ENCODE data around the gene ENO2.
A peak's percentile ranks its signal among the peaks of the same experiment; 100 is the strongest.
"Not testable (repeated sequence)": the region's sequence is repeated elsewhere in the genome, so short reads cannot be mapped to it uniquely, and the experiment has no call there.

Gene ENO2

GRCh38 chr12:6914246-6914946 lies at the start of gene ENO2:
ENO2 (plus strand) TSS chr12:6914580; CDS start chr12:6915833, 1,253 bp downstream.
- peak within 1 kb of the TSS; percentile 94 for H3K4me3 ChIP-seq (ENCODE audit: low read length)
- H3K27me3 ChIP-seq (replicated peaks; ENCODE audit: insufficient read depth, low read length), result no peaks in the 10 kb centered on the region
- H3K4me2 ChIP-seq (ENCODE audit: low read depth, low read length), result peak within 1 kb of the TSS; percentile 92
- no peaks in the 10 kb centered on the region for H4K20me1 ChIP-seq (ENCODE audit: insufficient read depth, low read length)
- DNase-seq, result peak; percentile 63
- H2AFZ ChIP-seq (ENCODE audit: low read length), result peak within 1 kb of the TSS; percentile 87
- TF ChIP-seq EZH2phosphoT487 (IDR thresholded peaks at IDR 0.05; ENCODE audit: low read length), result no peak
- no peak for TF ChIP-seq EZH2 (optimal IDR thresholded peaks at IDR 0.05; ENCODE audit: low read depth, low read length)
- TF ChIP-seq CTCF (IDR thresholded peaks at IDR 0.05; ENCODE audit: low read length), result no peak
- H3K9me2 ChIP-seq (replicated peaks; ENCODE audit: insufficient read depth, low read length), result no peaks in the 10 kb centered on the region
- no peaks in the 10 kb centered on the region for H3K9me3 ChIP-seq (replicated peaks; ENCODE audit: insufficient read depth, low read length)
- peaks cover 10% of the 10 kb centered on the region; the same call in 1 of the 2 replicates for H3K36me3 ChIP-seq (replicated peaks; ENCODE audit: insufficient read depth, low read length)
- peaks cover 25% of the 10 kb centered on the region for H3K4me1 ChIP-seq (ENCODE audit: low read length)
- peak within 1 kb of the TSS; percentile 80 for H3K9ac ChIP-seq (ENCODE audit: low read length)
- peaks cover 21% of the 10 kb centered on the region for H3F3A ChIP-seq (ENCODE audit: insufficient read depth, low read length)
- H3K79me2 ChIP-seq (ENCODE audit: low read length), result peaks cover 43% of the 10 kb centered on the region
- peak within 1 kb of the TSS; percentile 69; the same call in 1 of the 2 replicates for H3K27ac ChIP-seq (ENCODE audit: low read length)

- H3K9ac ChIP-seq (ENCODE audit: low read length), result not testable (repeated sequence)
These were observed 49.1 kb upstream of the ENO2 start for GRCh38 chr12:6865307-6865706.

GRCh38 chr12:6866163-6866919 lies 48.0 kb upstream of the ENO2 start:
- peaks cover 4% of the 10 kb centered on the region for H3K36me3 ChIP-seq (replicated peaks; ENCODE audit: insufficient read depth, low read length)
- peak overlapping the region; percentile 90 for H3K4me2 ChIP-seq (ENCODE audit: low read depth, low read length)
- no peak overlapping the region for H3K4me3 ChIP-seq (ENCODE audit: low read length)
- peaks cover 31% of the 10 kb centered on the region for H3F3A ChIP-seq (ENCODE audit: insufficient read depth, low read length)
- H3K27me3 ChIP-seq (replicated peaks; ENCODE audit: insufficient read depth, low read length), result no peaks in the 10 kb centered on the region
- no peaks in the 10 kb centered on the region for H3K9me3 ChIP-seq (replicated peaks; ENCODE audit: insufficient read depth, low read length)
- DNase-seq, result no peak
- H4K20me1 ChIP-seq (ENCODE audit: insufficient read depth, low read length), result peaks cover 19% of the 10 kb centered on the region
- H3K9me2 ChIP-seq (replicated peaks; ENCODE audit: insufficient read depth, low read length), result no peaks in the 10 kb centered on the region
- H3K27ac ChIP-seq (ENCODE audit: low read length), result no peak overlapping the region
- no peak for TF ChIP-seq EZH2phosphoT487 (IDR thresholded peaks at IDR 0.05; ENCODE audit: low read length)
- TF ChIP-seq EZH2 (optimal IDR thresholded peaks at IDR 0.05; ENCODE audit: low read depth, low read length), result no peak
- TF ChIP-seq CTCF (IDR thresholded peaks at IDR 0.05; ENCODE audit: low read length), result no peak
- no peak overlapping the region for H2AFZ ChIP-seq (ENCODE audit: low read length)
- H3K4me1 ChIP-seq (ENCODE audit: low read length), result peaks cover 28% of the 10 kb centered on the region
- no peak overlapping the region for H3K9ac ChIP-seq (ENCODE audit: low read length)
- peaks cover 37% of the 10 kb centered on the region for H3K79me2 ChIP-seq (ENCODE audit: low read length)

More at GRCh38 chr12:6865307-6865706, 49.1 kb upstream of the ENO2 start:
- Histone ChIP-seq H3K4me1 (ENCODE audit: low read length) (peaks cover 19% of the 10 kb centered on the region), H3K79me2 (ENCODE audit: low read length) (peaks cover 29% of the 10 kb centered on the region), H4K20me1 (ENCODE audit: insufficient read depth, low read length) (peaks cover 19% of the 10 kb centered on the region), H3F3A (ENCODE audit: insufficient read depth, low read length) (peaks cover 25% of the 10 kb centered on the region)
- not testable (repeated sequence) for H3K9me3 ChIP-seq (replicated peaks; ENCODE audit: insufficient read depth, low read length); H2AFZ ChIP-seq (ENCODE audit: low read length); H3K36me3 ChIP-seq (replicated peaks; ENCODE audit: insufficient read depth, low read length); H3K9me2 ChIP-seq (replicated peaks; ENCODE audit: insufficient read depth, low read length); H3K4me3 ChIP-seq (ENCODE audit: low read length); H3K27me3 ChIP-seq (replicated peaks; ENCODE audit: insufficient read depth, low read length); DNase-seq; H3K4me2 ChIP-seq (ENCODE audit: low read depth, low read length); H3K27ac ChIP-seq (ENCODE audit: low read length)

Data from MM.1S (cell line).